Measurements from ENCODE around the gene LSM14A. TPM values are rescaled to one million over a fixed set of nuclear protein-coding genes. Genes with fewer than 3 reads are reported as not detected.

Gene LSM14A
- total and polyA plus RNA-seq, 8 donors, result 32.0 to 56.8 (median 43.4) TPM

DNA sequence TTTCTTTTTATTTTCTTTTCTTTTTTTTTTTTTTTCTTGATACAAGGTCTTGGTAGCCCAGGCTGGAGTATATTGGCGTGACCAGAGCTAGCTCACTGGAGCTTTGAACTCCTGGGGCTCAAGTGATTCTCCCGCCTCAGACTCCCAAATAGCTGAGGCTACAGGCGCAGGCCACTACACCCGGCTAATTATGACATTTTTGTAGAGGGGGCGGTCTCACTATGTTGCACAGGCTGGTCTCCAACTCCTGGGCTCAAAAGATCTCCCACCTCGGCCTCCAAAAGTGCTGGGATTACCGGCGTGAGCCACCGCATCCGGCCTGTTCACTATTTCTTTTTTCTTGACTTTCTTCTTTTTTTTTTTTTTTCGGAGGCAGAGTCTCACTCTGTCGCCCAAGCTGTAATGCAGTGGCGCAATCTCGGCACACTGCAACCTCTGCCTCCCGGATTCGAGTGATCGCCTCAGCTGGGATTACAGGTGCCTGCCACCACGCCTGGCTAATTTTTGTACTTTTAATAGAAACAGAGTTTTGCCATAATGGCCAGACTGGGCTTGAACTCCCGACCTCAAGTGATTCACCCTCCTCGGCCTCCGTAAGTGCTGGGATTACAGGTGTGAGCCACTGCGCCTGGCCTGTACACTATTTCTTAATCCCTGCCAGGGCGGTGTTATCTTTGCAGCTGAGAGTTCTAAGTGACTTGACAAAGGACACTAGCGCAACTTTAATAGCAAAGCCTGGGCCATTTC, 37.1 kb upstream of the LSM14A start:
- H3K27ac ChIP-seq, result peak overlapping the region; percentile 8 to 91 (median 70)
- peak; percentile 55 to 80 (median 57) for ATAC-seq
- 66 to 69% methylated on average over 24 of the region's 24 CpGs for WGBS, 2 donors
- DNase-seq, result peak; percentile 42 to 71 (median 61)
- peak overlapping the region; percentile 51 to 68 (median 58) for H3K4me3 ChIP-seq
- H3K4me1 ChIP-seq, result peaks cover 0 to 5% (median 0%) of the 10 kb centered on the region in 3 donors
- no peaks in the 10 kb centered on the region for H3K36me3 ChIP-seq
- H3K27me3 ChIP-seq, result no peaks in the 10 kb centered on the region
- TF ChIP-seq, protein P1, sequence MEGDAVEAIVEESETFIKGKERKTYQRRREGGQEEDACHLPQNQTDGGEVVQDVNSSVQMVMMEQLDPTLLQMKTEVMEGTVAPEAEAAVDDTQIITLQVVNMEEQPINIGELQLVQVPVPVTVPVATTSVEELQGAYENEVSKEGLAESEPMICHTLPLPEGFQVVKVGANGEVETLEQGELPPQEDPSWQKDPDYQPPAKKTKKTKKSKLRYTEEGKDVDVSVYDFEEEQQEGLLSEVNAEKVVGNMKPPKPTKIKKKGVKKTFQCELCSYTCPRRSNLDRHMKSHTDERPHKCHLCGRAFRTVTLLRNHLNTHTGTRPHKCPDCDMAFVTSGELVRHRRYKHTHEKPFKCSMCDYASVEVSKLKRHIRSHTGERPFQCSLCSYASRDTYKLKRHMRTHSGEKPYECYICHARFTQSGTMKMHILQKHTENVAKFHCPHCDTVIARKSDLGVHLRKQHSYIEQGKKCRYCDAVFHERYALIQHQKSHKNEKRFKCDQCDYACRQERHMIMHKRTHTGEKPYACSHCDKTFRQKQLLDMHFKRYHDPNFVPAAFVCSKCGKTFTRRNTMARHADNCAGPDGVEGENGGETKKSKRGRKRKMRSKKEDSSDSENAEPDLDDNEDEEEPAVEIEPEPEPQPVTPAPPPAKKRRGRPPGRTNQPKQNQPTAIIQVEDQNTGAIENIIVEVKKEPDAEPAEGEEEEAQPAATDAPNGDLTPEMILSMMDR (IDR thresholded peaks at IDR 0.05), result no peak
- no peak for FAIRE-seq
- intact Hi-C loops (cut with DNase I), result no loop called here
- no peaks in the 10 kb centered on the region for H3K9me3 ChIP-seq

DNA sequence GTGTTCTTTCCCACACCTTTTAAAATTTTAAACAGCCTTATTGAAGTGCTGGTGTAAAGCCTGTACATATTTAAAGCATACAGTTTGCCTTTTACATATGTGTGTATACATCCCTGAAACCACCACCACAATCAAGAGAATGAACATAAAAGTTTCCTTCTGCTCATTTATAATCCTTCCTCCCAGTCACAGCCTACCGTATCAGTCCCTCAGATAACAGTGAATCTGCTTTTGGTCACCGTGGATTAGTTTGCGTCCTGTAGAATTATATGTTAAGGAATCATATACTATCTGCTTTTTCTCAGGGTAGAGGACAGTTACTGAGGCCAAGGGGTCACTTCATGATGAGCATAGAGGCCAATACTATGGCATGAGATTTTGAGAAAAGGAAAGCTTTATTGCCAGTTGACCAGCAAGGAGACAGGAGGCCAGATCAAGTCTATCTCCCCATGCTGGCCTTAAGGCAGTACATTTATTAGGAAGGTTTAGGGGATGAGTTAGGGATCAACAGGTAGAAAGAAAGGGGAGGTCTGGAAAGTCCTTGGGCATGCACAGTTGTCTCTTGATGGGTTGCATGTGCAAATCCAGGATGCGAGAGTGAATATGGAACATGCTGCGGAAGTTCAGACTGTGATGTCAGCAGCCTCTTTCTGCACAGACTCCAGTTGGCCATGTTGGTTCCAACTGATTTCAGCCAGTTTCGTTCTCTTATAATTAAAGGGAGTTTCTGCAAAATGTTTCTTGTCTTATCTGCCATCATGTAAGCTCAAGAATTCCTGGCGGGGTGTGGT, 36.3 kb upstream of the LSM14A start:
- no peaks in the 10 kb centered on the region for H3K36me3 ChIP-seq
- DNase-seq (no peak), FAIRE-seq (no peak), ATAC-seq (no peak)
- no peak overlapping the region for H3K4me3 ChIP-seq
- TF ChIP-seq, protein P1 (IDR thresholded peaks at IDR 0.05), result no peak
- H3K27ac ChIP-seq, result peak overlapping the region in 3 of 4 donors; percentile 11 to 91 (median 87)
- H3K4me1 ChIP-seq, result peaks cover 0 to 8% (median 0%) of the 10 kb centered on the region in 3 donors
- no peaks in the 10 kb centered on the region for H3K9me3 ChIP-seq
- H3K27me3 ChIP-seq, result no peaks in the 10 kb centered on the region
- 64 to 71% methylated on average over 7 of the region's 7 CpGs for WGBS, 2 donors
- intact Hi-C loops (cut with DNase I), result no loop called here

DNA sequence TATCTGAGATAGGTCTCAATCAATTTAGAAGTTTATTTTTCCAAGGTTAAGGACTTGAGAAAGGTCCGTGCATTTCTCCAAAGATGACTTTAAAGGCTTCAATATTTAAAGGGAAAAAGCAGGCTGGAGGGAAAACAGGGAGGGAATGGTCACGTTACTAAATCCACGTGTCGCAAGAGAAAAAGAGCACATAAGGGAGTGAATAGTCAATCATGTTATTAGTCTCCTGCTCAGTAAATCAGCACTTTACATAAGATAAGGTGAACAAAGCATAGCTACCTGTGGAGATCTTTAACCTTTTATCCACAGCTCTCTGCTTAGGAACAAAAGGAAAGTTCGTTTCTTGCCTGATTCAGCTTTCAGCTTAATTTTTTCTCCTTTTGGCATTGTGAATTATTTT, 31.3 kb upstream of the LSM14A start:
- ATAC-seq (peak in 2 of 4 donors; percentile 61 to 69), FAIRE-seq (no peak), DNase-seq (no peak)
- intact Hi-C loops (cut with DNase I), result loop anchor here in 1 of 3 donors (10.0 kb wide), 1 partner anchor 96 kb away; no protein-coding TSS in a partner anchor
- no peak overlapping the region for H3K27ac ChIP-seq
- no peaks in the 10 kb centered on the region for H3K27me3 ChIP-seq
- H3K4me1 ChIP-seq, result peaks cover 0 to 7% (median 0%) of the 10 kb centered on the region in 3 donors
- H3K4me3 ChIP-seq, result no peak overlapping the region
- TF ChIP-seq, protein P1 (IDR thresholded peaks at IDR 0.05), result no peak
- WGBS, 2 donors, result 17 to 21% methylated on average over 5 of the region's 5 CpGs
- no peaks in the 10 kb centered on the region for H3K36me3 ChIP-seq
- H3K9me3 ChIP-seq, result no peaks in the 10 kb centered on the region

DNA sequence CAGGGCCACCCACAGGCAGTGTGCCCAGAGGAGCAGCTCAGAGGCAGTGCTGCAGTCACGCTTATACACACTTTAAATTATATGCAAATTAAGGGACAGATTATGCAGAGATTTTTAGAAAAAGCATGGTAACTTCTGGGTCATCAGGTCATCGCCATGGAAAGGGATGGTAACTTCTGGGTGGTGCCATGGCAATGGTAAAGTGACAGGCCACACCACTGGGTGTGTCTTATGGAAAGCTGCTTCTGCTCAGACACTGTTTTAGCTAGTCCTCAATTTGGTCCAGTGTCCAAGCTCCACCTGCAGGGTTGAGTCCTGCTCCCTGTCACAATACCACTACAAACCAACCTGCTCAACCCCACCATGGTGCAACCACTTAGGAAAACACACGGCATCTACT, 29.9 kb upstream of the LSM14A start:
- 73 to 76% methylated on average over 3 of the region's 3 CpGs for WGBS, 2 donors
- FAIRE-seq, result no peak
- DNase-seq, result no peak
- Histone ChIP-seq H3K9me3 (no peaks in the 10 kb centered on the region), H3K27ac (no peak overlapping the region), H3K27me3 (no peaks in the 10 kb centered on the region), H3K4me3 (no peak overlapping the region), H3K36me3 (no peaks in the 10 kb centered on the region), H3K4me1 (peaks cover 0 to 7% (median 0%) of the 10 kb centered on the region in 3 donors)
- ATAC-seq, result no peak
- intact Hi-C loops (cut with DNase I), result loop anchor here in 1 of 3 donors (10.0 kb wide), 1 partner anchor 98 kb away; no protein-coding TSS in a partner anchor
- TF ChIP-seq, protein P1 (IDR thresholded peaks at IDR 0.05), result no peak

Data from pancreas (tissue), 10 donors.